Activated T-helper 17 cell treated with anti-CD3 and anti-CD28 coated beads, Interleukin-2, amount 50 U/mL, for 72 hours (primary cell): ENCODE data around the gene CDH8. TPM values are rescaled to one million over a fixed set of nuclear protein-coding genes. Genes with fewer than 3 reads are reported as not detected.
"Not testable (repeated sequence)": the region's sequence is repeated elsewhere in the genome, so short reads cannot be mapped to it uniquely, and the experiment has no call there.

Experiments
- ATAC-seq: fragments of 150-1000 bp; cut with Tn5 transposase; replicated peaks from 2 replicates; pipeline ENCODE4 v1.10.0; 2021; ENCODE audit warnings: mild to moderate bottlenecking, moderate library complexity
- H3K27ac Mint-ChIP-seq: one replicate; pipeline ENCODE4 v1.8.0; 2022; ENCODE audit warnings: mixed read lengths
- H3K27me3 Mint-ChIP-seq: one replicate; pipeline ENCODE4 v1.8.0; 2022; ENCODE audit warnings: mixed read lengths
- H3K36me3 Mint-ChIP-seq: one replicate; pipeline ENCODE4 v1.8.0; 2022; ENCODE audit warnings: low read depth, mild to moderate bottlenecking, mixed read lengths
- H3K4me1 Mint-ChIP-seq: one replicate; pipeline ENCODE4 v1.8.0; 2022; ENCODE audit warnings: mixed read lengths
- H3K4me3 Mint-ChIP-seq: one replicate; pipeline ENCODE4 v1.8.0; 2022; ENCODE audit warnings: mild to moderate bottlenecking, mixed read lengths
- H3K9me3 Mint-ChIP-seq: one replicate; pipeline ENCODE4 v1.8.0; 2022; ENCODE audit warnings: mixed read lengths
- total RNA-seq, 2 donors: library from RNA; stranded (reverse); gene quantifications; one replicate each; pipeline ENCODE4 v1.2.3, GENCODE V29; 2022

CDH8 gene
- total RNA-seq, 2 donors from 2014 or later = not detected

GRCh38 chr16:61780161-61780560, 256.1 kb downstream of the CDH8 start:
- no peak overlapping the region for H3K4me3 Mint-ChIP-seq
- ATAC-seq = no peak
- H3K36me3 Mint-ChIP-seq = no peaks in the 10 kb centered on the region
- H3K4me1 Mint-ChIP-seq = no peaks in the 10 kb centered on the region
- H3K27me3 Mint-ChIP-seq = no peaks in the 10 kb centered on the region
- H3K27ac Mint-ChIP-seq = no peak overlapping the region
- H3K9me3 Mint-ChIP-seq = peaks cover 13% of the 10 kb centered on the region

- H3K4me1 Mint-ChIP-seq = no peaks in the 10 kb centered on the region
- no peak for ATAC-seq
- no peak overlapping the region for H3K27ac Mint-ChIP-seq
- no peak overlapping the region for H3K4me3 Mint-ChIP-seq
- no peaks in the 10 kb centered on the region for H3K36me3 Mint-ChIP-seq
- H3K27me3 Mint-ChIP-seq = no peaks in the 10 kb centered on the region
- peaks cover 13% of the 10 kb centered on the region for H3K9me3 Mint-ChIP-seq
These were observed 265.9 kb downstream of the CDH8 start for GRCh38 chr16:61770301-61770700.

- H3K9me3 Mint-ChIP-seq = peaks cover 3% of the 10 kb centered on the region
- H3K36me3 Mint-ChIP-seq = no peaks in the 10 kb centered on the region
- no peak overlapping the region for H3K4me3 Mint-ChIP-seq
- no peak for ATAC-seq
- no peaks in the 10 kb centered on the region for H3K27me3 Mint-ChIP-seq
- no peaks in the 10 kb centered on the region for H3K4me1 Mint-ChIP-seq
- no peak overlapping the region for H3K27ac Mint-ChIP-seq
These were observed 272.2 kb downstream of the CDH8 start for GRCh38 chr16:61763991-61764390.

- no peaks in the 10 kb centered on the region for H3K36me3 Mint-ChIP-seq
- ATAC-seq = no peak
- H3K27me3 Mint-ChIP-seq = no peaks in the 10 kb centered on the region
- H3K4me3 Mint-ChIP-seq = no peak overlapping the region
- H3K27ac Mint-ChIP-seq = no peak overlapping the region
- H3K9me3 Mint-ChIP-seq = peaks cover 4% of the 10 kb centered on the region
- H3K4me1 Mint-ChIP-seq = no peaks in the 10 kb centered on the region
These were observed 273.2 kb downstream of the CDH8 start for GRCh38 chr16:61763013-61763412.

GRCh38 chr16:61730997-61731396, 305.2 kb downstream of the CDH8 start:
- no peak for ATAC-seq
- no peak overlapping the region for H3K4me3 Mint-ChIP-seq
- H3K27ac Mint-ChIP-seq = no peak overlapping the region
- H3K27me3 Mint-ChIP-seq = no peaks in the 10 kb centered on the region
- H3K4me1 Mint-ChIP-seq = no peaks in the 10 kb centered on the region
- no peaks in the 10 kb centered on the region for H3K36me3 Mint-ChIP-seq
- H3K9me3 Mint-ChIP-seq = peaks cover 18% of the 10 kb centered on the region

GRCh38 chr16:61726701-61727100, 309.5 kb downstream of the CDH8 start:
- Mint-ChIP-seq H3K36me3 (no peaks in the 10 kb centered on the region), H3K9me3 (peaks cover 7% of the 10 kb centered on the region), H3K27ac (no peak overlapping the region), H3K4me3 (no peak overlapping the region), H3K27me3 (no peaks in the 10 kb centered on the region), H3K4me1 (no peaks in the 10 kb centered on the region)
- no peak for ATAC-seq

GRCh38 chr16:61726125-61726524, 310.1 kb downstream of the CDH8 start:
- ATAC-seq = no peak
- no peaks in the 10 kb centered on the region for H3K27me3 Mint-ChIP-seq
- H3K9me3 Mint-ChIP-seq = peaks cover 7% of the 10 kb centered on the region
- H3K4me3 Mint-ChIP-seq = no peak overlapping the region
- H3K4me1 Mint-ChIP-seq = no peaks in the 10 kb centered on the region
- no peaks in the 10 kb centered on the region for H3K36me3 Mint-ChIP-seq
- H3K27ac Mint-ChIP-seq = no peak overlapping the region

- no peaks in the 10 kb centered on the region for H3K27me3 Mint-ChIP-seq
- ATAC-seq = no peak
- H3K27ac Mint-ChIP-seq = no peak overlapping the region
- H3K4me3 Mint-ChIP-seq = no peak overlapping the region
- H3K36me3 Mint-ChIP-seq = no peaks in the 10 kb centered on the region
- peaks cover 14% of the 10 kb centered on the region for H3K9me3 Mint-ChIP-seq
- H3K4me1 Mint-ChIP-seq = no peaks in the 10 kb centered on the region
These were observed 314.7 kb downstream of the CDH8 start for GRCh38 chr16:61721544-61721943.

GRCh38 chr16:61715393-61715792, 320.8 kb downstream of the CDH8 start:
- Mint-ChIP-seq H3K36me3 (no peaks in the 10 kb centered on the region), H3K4me3 (no peak overlapping the region), H3K9me3 (peaks cover 18% of the 10 kb centered on the region), H3K27me3 (no peaks in the 10 kb centered on the region), H3K27ac (no peak overlapping the region), H3K4me1 (no peaks in the 10 kb centered on the region)
- ATAC-seq = no peak

- ATAC-seq = no peak
- no peak overlapping the region for H3K4me3 Mint-ChIP-seq
- no peak overlapping the region for H3K27ac Mint-ChIP-seq
- H3K27me3 Mint-ChIP-seq = no peaks in the 10 kb centered on the region
- H3K4me1 Mint-ChIP-seq = no peaks in the 10 kb centered on the region
- H3K36me3 Mint-ChIP-seq = no peaks in the 10 kb centered on the region
- peaks cover 13% of the 10 kb centered on the region for H3K9me3 Mint-ChIP-seq
These were observed 322.5 kb downstream of the CDH8 start for GRCh38 chr16:61713787-61714186.

GRCh38 chr16:61699640-61700039, 336.6 kb downstream of the CDH8 start:
- not testable (repeated sequence) for H3K27ac Mint-ChIP-seq, H3K36me3 Mint-ChIP-seq, ATAC-seq, H3K9me3 Mint-ChIP-seq, H3K4me3 Mint-ChIP-seq, H3K4me1 Mint-ChIP-seq, H3K27me3 Mint-ChIP-seq

- Mint-ChIP-seq H3K9me3 (peaks cover 21% of the 10 kb centered on the region), H3K4me1 (no peaks in the 10 kb centered on the region), H3K36me3 (no peaks in the 10 kb centered on the region), H3K27ac (no peak overlapping the region), H3K4me3 (no peak overlapping the region), H3K27me3 (no peaks in the 10 kb centered on the region)
- ATAC-seq = no peak
These were observed 351.7 kb downstream of the CDH8 start for GRCh38 chr16:61684541-61684940.

- Mint-ChIP-seq H3K36me3 (no peaks in the 10 kb centered on the region), H3K4me1 (no peaks in the 10 kb centered on the region), H3K27me3 (no peaks in the 10 kb centered on the region), H3K9me3 (peaks cover 22% of the 10 kb centered on the region), H3K4me3 (no peak overlapping the region), H3K27ac (no peak overlapping the region)
- ATAC-seq = no peak
These were observed 354.6 kb downstream of the CDH8 start for GRCh38 chr16:61681673-61682072.

- H3K4me1 Mint-ChIP-seq = no peaks in the 10 kb centered on the region
- no peak overlapping the region for H3K27ac Mint-ChIP-seq
- no peaks in the 10 kb centered on the region for H3K27me3 Mint-ChIP-seq
- ATAC-seq = no peak
- H3K36me3 Mint-ChIP-seq = no peaks in the 10 kb centered on the region
- H3K4me3 Mint-ChIP-seq = no peak overlapping the region
- H3K9me3 Mint-ChIP-seq = peaks cover 22% of the 10 kb centered on the region
These were observed 355.1 kb downstream of the CDH8 start for GRCh38 chr16:61681124-61681523.

GRCh38 chr16:61678182-61678581, 358.1 kb downstream of the CDH8 start:
- Mint-ChIP-seq H3K9me3 (peaks cover 23% of the 10 kb centered on the region), H3K27ac (no peak overlapping the region)

GRCh38 chr16:61677776-61678175, 358.5 kb downstream of the CDH8 start:
- H3K4me1 Mint-ChIP-seq = no peaks in the 10 kb centered on the region
- no peak overlapping the region for H3K27ac Mint-ChIP-seq
- no peak overlapping the region for H3K4me3 Mint-ChIP-seq
- H3K27me3 Mint-ChIP-seq = no peaks in the 10 kb centered on the region
- peaks cover 26% of the 10 kb centered on the region for H3K9me3 Mint-ChIP-seq
- no peak for ATAC-seq
- H3K36me3 Mint-ChIP-seq = no peaks in the 10 kb centered on the region

More at GRCh38 chr16:61678182-61678581, 358.1 kb downstream of the CDH8 start:
- ATAC-seq = no peak
- no peaks in the 10 kb centered on the region for H3K27me3 Mint-ChIP-seq
- H3K36me3 Mint-ChIP-seq = no peaks in the 10 kb centered on the region
- H3K4me3 Mint-ChIP-seq = no peak overlapping the region
- H3K4me1 Mint-ChIP-seq = no peaks in the 10 kb centered on the region
